OCI-LY7 (cell line): ENCODE results near the gene BRCA2. TPM values are rescaled to one million over a fixed set of nuclear protein-coding genes. Genes with fewer than 3 reads are reported as not detected.

Source experiments
- BruUV-seq: library from RNA; stranded (reverse); fragments of 400-500 nt; replicated peaks from 2 replicates; lab custom pipeline; 2021; lab: Mats Ljungman, UMichigan
- CTCF ChIA-PET: fragments of 300-600 bp; sonication (Branson Sonifier 250); formaldehyde crosslinking; loops from one replicate; lab custom pipeline; 2022; ENCODE audit warnings: antibody characterized with exemption; ENCODE audit not compliant: unreplicated experiment; lab: Charles Lee
- POLR2A ChIA-PET: fragments of 300-600 bp; sonication (Branson Sonifier 250); formaldehyde crosslinking; loops from one replicate; lab custom pipeline; 2022; ENCODE audit warnings: antibody characterized with exemption; lab: Charles Lee
- DNase-seq: peaks from one replicate; pipeline ENCODE4 v3.0.0-alpha.2; 2015; ENCODE audit warnings: low spot score
- H2AFZ ChIP-seq: fragments of 200-600 bp; sonication (generic), shearing (Covaris generic); 2 replicates; pipeline ENCODE4 v1.6.1; 2014; ENCODE audit warnings: mild to moderate bottlenecking, antibody characterized with exemption, low read length, moderate library complexity
- H3K27ac ChIP-seq: fragments of 200-600 bp; sonication (generic); 2 replicates; pipeline ENCODE4 v1.5.1; 2014; ENCODE audit warnings: mixed run types, low read depth, mild to moderate bottlenecking, moderate library complexity, low read length, inconsistent platforms; ENCODE audit not compliant: poor library complexity, severe bottlenecking
- H3K36me3 ChIP-seq: fragments of 200-600 bp; sonication (generic); 2 replicates; pipeline ENCODE4 v1.6.1; 2014; ENCODE audit warnings: mild to moderate bottlenecking, antibody characterized with exemption, low read length, moderate library complexity, mixed read lengths; ENCODE audit not compliant: insufficient read depth
- H3K4me1 ChIP-seq: fragments of 200-600 bp; sonication (generic); 2 replicates; pipeline ENCODE4 v1.5.1; 2014; ENCODE audit warnings: mild to moderate bottlenecking, low read length; ENCODE audit not compliant: insufficient read depth, poor library complexity, severe bottlenecking
- H3K4me2 ChIP-seq: fragments of 200-600 bp; sonication (generic); 2 replicates; pipeline ENCODE4 v1.6.1; 2014; ENCODE audit warnings: mild to moderate bottlenecking, low read length
- H3K4me3 ChIP-seq: fragments of 200-600 bp; sonication (generic); 2 replicates; pipeline ENCODE4 v1.5.1; 2014; ENCODE audit warnings: mild to moderate bottlenecking, low read depth, low read length; ENCODE audit not compliant: poor library complexity, severe bottlenecking
- H3K79me2 ChIP-seq: fragments of 200-600 bp; sonication (generic); 2 replicates; pipeline ENCODE4 v1.6.1; 2016; ENCODE audit warnings: low read depth, mild to moderate bottlenecking, low read length, moderate library complexity, mixed read lengths; ENCODE audit not compliant: insufficient read depth
- H3K9me2 ChIP-seq: fragments of 200-600 bp; sonication (generic); 2 replicates; pipeline ENCODE4 v1.6.1; 2016; ENCODE audit warnings: mild to moderate bottlenecking, low read length, mixed read lengths; ENCODE audit not compliant: insufficient read depth
- H3K9me3 ChIP-seq: fragments of 200-600 bp; sonication (generic); 2 replicates; pipeline ENCODE4 v1.6.1; 2014; ENCODE audit warnings: mild to moderate bottlenecking, mixed run types, low read length, mixed read lengths
- H4K20me1 ChIP-seq: fragments of 200-600 bp; sonication (generic); 2 replicates; pipeline ENCODE4 v1.6.1; 2014; ENCODE audit warnings: mild to moderate bottlenecking, antibody characterized with exemption, low read length, moderate library complexity, mixed read lengths; ENCODE audit not compliant: insufficient read depth
- EZH2phosphoT487 ChIP-seq: fragments of 200-600 bp; sonication (generic); IDR thresholded peaks from 2 replicates; pipeline ENCODE4 v1.6.1; 2018; ENCODE audit warnings: low read depth, borderline replicate concordance, mild to moderate bottlenecking, mixed run types, antibody characterized with exemption, low read length, moderate library complexity, mixed read lengths
- intact Hi-C: fragments of 100-400 bp; cut with micrococcal nuclease; formaldehyde crosslinking; loops from one replicate; pipeline ENCODE4 v1.10.0; 2022; ENCODE audit not compliant: unreplicated experiment
- small RNA-seq: library from RNA; depleted of rRNA; stranded (forward); fragments of <200 nt; gene quantifications from one replicate; pipeline ENCODE3, GENCODE V24; 2014
- total RNA-seq, 2 experiments: library from RNA; depleted of rRNA in 1 of 2; stranded (reverse); fragments of >200 nt in 1 of 2; shearing (Covaris generic) in 1 of 2; gene quantifications; 2 replicates each; pipeline ENCODE4 v1.2.3, GENCODE V29; 2014 to 2022
- TF ChIP-seq, protein P1 (sequence below): fragments of 200-600 bp; sonication (generic); conservative IDR thresholded peaks from 2 replicates; pipeline ENCODE4 v1.5.1; 2014; ENCODE audit warnings: mild to moderate bottlenecking, antibody characterized with exemption, low read length, moderate library complexity, mixed read lengths

Gene BRCA2
- total RNA-seq, 2 experiments from 2014 or later = 25.8 to 34.3 TPM

DNA sequence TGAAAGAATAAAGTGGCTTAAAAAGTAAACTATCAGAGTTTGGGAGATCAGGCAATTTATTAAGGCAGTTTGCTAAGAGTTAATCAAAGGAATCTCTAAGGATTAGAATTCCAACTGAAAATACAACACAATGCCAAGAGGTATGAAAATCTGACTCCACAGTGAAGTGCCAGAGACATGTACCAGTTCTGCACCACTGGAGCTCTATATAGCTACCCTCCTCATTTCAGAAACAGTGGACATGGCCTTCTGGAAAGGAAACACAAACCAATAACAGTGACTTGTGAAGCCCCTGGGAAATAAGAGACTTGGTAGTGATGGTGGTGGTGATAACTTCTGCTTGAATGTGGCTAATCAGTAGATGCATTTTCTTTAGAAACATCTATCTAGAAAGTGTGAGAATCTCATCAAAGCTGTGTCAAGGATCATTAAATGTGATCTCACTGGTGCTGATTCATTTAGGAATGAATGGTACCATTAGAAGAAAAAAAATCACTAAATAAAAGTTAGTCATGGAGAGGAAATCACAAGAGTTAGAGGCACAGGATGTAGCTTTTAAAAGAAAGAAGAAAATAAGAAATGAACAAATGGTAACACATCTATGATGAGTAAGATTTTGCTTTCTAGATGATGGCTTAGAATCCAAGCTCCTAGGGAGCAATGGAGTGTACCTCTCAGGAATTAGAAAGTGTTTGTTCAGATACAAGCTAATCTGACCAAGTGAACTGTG lies 132.8 kb downstream of the BRCA2 start:
- Histone ChIP-seq H4K20me1 (no peaks in the 10 kb centered on the region), H2AFZ (no peak overlapping the region), H3K79me2 (no peaks in the 10 kb centered on the region), H3K9me2 (no peaks in the 10 kb centered on the region), H3K27ac (no peak overlapping the region), H3K36me3 (no peaks in the 10 kb centered on the region), H3K4me1 (no peaks in the 10 kb centered on the region), H3K4me2 (no peak overlapping the region), H3K9me3 (no peaks in the 10 kb centered on the region), H3K4me3 (no peak overlapping the region)
- intact Hi-C loops = loop anchor here (10.0 kb wide), 1 partner anchor 203 kb away; no protein-coding TSS in a partner anchor
- DNase-seq = no peak
- no TSS peak for BruUV-seq
- CTCF ChIA-PET = no interaction called here
- POLR2A ChIA-PET = interaction anchor here (0.7 to 1.1 kb wide), 3 partner anchors 10 to 99 kb away, joined by 3 to 5 read pairs (median 3); no protein-coding TSS in a partner anchor
- TF ChIP-seq EZH2phosphoT487 = no peak
- TF ChIP-seq, protein P1, sequence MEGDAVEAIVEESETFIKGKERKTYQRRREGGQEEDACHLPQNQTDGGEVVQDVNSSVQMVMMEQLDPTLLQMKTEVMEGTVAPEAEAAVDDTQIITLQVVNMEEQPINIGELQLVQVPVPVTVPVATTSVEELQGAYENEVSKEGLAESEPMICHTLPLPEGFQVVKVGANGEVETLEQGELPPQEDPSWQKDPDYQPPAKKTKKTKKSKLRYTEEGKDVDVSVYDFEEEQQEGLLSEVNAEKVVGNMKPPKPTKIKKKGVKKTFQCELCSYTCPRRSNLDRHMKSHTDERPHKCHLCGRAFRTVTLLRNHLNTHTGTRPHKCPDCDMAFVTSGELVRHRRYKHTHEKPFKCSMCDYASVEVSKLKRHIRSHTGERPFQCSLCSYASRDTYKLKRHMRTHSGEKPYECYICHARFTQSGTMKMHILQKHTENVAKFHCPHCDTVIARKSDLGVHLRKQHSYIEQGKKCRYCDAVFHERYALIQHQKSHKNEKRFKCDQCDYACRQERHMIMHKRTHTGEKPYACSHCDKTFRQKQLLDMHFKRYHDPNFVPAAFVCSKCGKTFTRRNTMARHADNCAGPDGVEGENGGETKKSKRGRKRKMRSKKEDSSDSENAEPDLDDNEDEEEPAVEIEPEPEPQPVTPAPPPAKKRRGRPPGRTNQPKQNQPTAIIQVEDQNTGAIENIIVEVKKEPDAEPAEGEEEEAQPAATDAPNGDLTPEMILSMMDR = no peak

- BruUV-seq = no TSS peak
- no peaks in the 10 kb centered on the region for H3K4me1 ChIP-seq
- H2AFZ ChIP-seq = no peak overlapping the region
- ChIA-PET CTCF (no interaction called here), POLR2A (no interaction called here)
- TF ChIP-seq EZH2phosphoT487 = no peak
- TF ChIP-seq, protein P1 = no peak
- no peak overlapping the region for H3K4me2 ChIP-seq
- H4K20me1 ChIP-seq = no peaks in the 10 kb centered on the region
- DNase-seq = no peak
- no peak overlapping the region for H3K4me3 ChIP-seq
- H3K36me3 ChIP-seq = no peaks in the 10 kb centered on the region
- H3K9me3 ChIP-seq = no peaks in the 10 kb centered on the region
- no peaks in the 10 kb centered on the region for H3K79me2 ChIP-seq
- no peak overlapping the region for H3K27ac ChIP-seq
- H3K9me2 ChIP-seq = no peaks in the 10 kb centered on the region
- intact Hi-C loops = loop anchor here (10.0 kb wide), 1 partner anchor 204 kb away; no protein-coding TSS in a partner anchor
These were observed 133.7 kb downstream of the BRCA2 start for GRCh38 chr13:32448972-32449371.

Small RNAs within 50 kb of the gene (small RNA-seq; reads per million reads assigned to genes)
- gene RF00190 = not detected

Other genes starting within 250 kb of the BRCA2 start
- 0.10 and 0.32 TPM in 2 replicates for gene ZAR1L, start 145 bp upstream of the BRCA2 start, total RNA-seq (2014; rRNA removed; shearing (Covaris generic))
- 0.76 and 1.1 TPM in 2 replicates for gene ZAR1L, start 145 bp upstream of the BRCA2 start, total RNA-seq (2022)
- gene N4BP2L1, start 112.6 kb downstream of the BRCA2 start, total RNA-seq (2014; rRNA removed; shearing (Covaris generic)) = 12.8 and 14.6 TPM in 2 replicates
- gene N4BP2L1, start 112.6 kb downstream of the BRCA2 start, total RNA-seq (2022) = 7.9 and 13.5 TPM in 2 replicates
- 54.2 and 57.5 TPM in 2 replicates for gene N4BP2L2, start 223.3 kb downstream of the BRCA2 start, total RNA-seq (2014; rRNA removed; shearing (Covaris generic))
- gene N4BP2L2, start 223.3 kb downstream of the BRCA2 start, total RNA-seq (2022) = 76.3 and 81.2 TPM in 2 replicates